K562 (cell line): Measurements from ENCODE around the gene ANKS1B. TPM values are rescaled to one million over a fixed set of nuclear protein-coding genes. Genes with fewer than 3 reads are reported as not detected.

Experiments
- ATAC-seq: fragments of 200-7000 bp; cut with Tn5 transposase; 3 replicates; pipeline ENCODE4 v1.9.1; 2020; ENCODE audit warnings: moderate library complexity
- BruUV-seq: library from RNA; stranded (reverse); fragments of 400-500 nt; replicated peaks from 2 replicates; lab custom pipeline; 2021; lab: Mats Ljungman, UMichigan
- CTCF ChIA-PET: fragments of 300-600 bp; formaldehyde crosslinking; extraction: SDS; loops from one replicate; lab custom pipeline; 2021; ENCODE audit warnings: low intra/inter-chr PET ratio; lab: Yijun Ruan, JAX
- POLR2A ChIA-PET: fragments of 300-600, 350-650 bp; sonication (Branson Sonifier 250); formaldehyde crosslinking; extraction: SDS; loops from one replicate; lab custom pipeline; 2021; ENCODE audit warnings: antibody characterized with exemption, inconsistent platforms; lab: Yijun Ruan, JAX
- DNase-seq, 4 experiments: peaks; one replicate each; pipeline versions ENCODE4 v3.0.0 to v3.0.0-alpha.2; 2011 to 2018; ENCODE audit warnings: low spot score in 3 of 4, mixed read lengths in 3 of 4; ENCODE audit errors: extremely low read depth in 1 of 4
- FAIRE-seq: peaks from 2 replicates; lab custom pipeline; 2011; peaks lifted over from hg19 to GRCh38; lab: Jason Lieb, UNC
- H2AFZ ChIP-seq: 2 replicates; pipeline ENCODE4 v1.6.0; 2011; ENCODE audit warnings: low read depth, low read length, control low read depth, inconsistent platforms
- H3K27ac ChIP-seq: fragments of 200-600 bp; 3 replicates; pipeline ENCODE4 v1.8.0; 2011; ENCODE audit warnings: low read depth, mild to moderate bottlenecking, control low read depth, inconsistent platforms, low read length, moderate library complexity, mixed read lengths; ENCODE audit errors: extremely low read depth
- H3K27me3 ChIP-seq, 2 experiments: fragments of 300-600 bp in 1 of 2; 2 replicates in 1 of 2; 3 replicates in 1 of 2; pipeline versions ENCODE4 v1.6.0 to v1.8.0; 2011; ENCODE audit warnings: inconsistent platforms in 2 of 2, low read length in 2 of 2, mild to moderate bottlenecking in 1 of 2, mixed read lengths in 1 of 2, moderate library complexity in 1 of 2; ENCODE audit not compliant: control insufficient read depth in 2 of 2, insufficient read depth in 2 of 2
- H3K36me3 ChIP-seq: fragments of 300-600 bp; 3 replicates; pipeline ENCODE4 v1.8.0; 2011; ENCODE audit warnings: mild to moderate bottlenecking, low read length, inconsistent platforms; ENCODE audit not compliant: control insufficient read depth, insufficient read depth
- H3K4me1 ChIP-seq, 2 experiments: fragments of 200-600 bp in 1 of 2; replicated peaks in 1 of 2; 2 replicates in 1 of 2; 3 replicates in 1 of 2; pipeline versions ENCODE4 v1.5.1 to v1.8.0; 2011; ENCODE audit warnings: inconsistent platforms in 2 of 2, low read length in 2 of 2, mild to moderate bottlenecking in 1 of 2, mixed read lengths in 1 of 2, moderate library complexity in 1 of 2; ENCODE audit not compliant: control insufficient read depth in 2 of 2, insufficient read depth in 2 of 2
- H3K4me2 ChIP-seq: 2 replicates; pipeline ENCODE4 v1.6.1; 2011; ENCODE audit warnings: low read length, control low read depth, inconsistent platforms, mixed read lengths; ENCODE audit not compliant: insufficient read depth
- H3K4me3 ChIP-seq: fragments of 200-600 bp; sonication (generic), shearing (Covaris generic); 2 replicates; pipeline ENCODE4 v1.5.1; 2016; ENCODE audit warnings: control low read depth, inconsistent platforms
- H3K79me2 ChIP-seq: fragments of 200-600 bp; 3 replicates; pipeline ENCODE4 v1.8.0; 2011; ENCODE audit warnings: low read length, inconsistent platforms; ENCODE audit not compliant: control insufficient read depth, insufficient read depth
- H3K9ac ChIP-seq, 2 experiments: 2 replicates each; pipeline versions ENCODE4 v1.6.0 to v1.6.1; 2011; ENCODE audit warnings: low read depth in 2 of 2, low read length in 2 of 2, control low read depth in 1 of 2, inconsistent platforms in 1 of 2, mild to moderate bottlenecking in 1 of 2, mixed read lengths in 1 of 2; ENCODE audit not compliant: insufficient read depth in 1 of 2
- H3K9me1 ChIP-seq: one replicate; pipeline ENCODE4 v1.6.0; 2011; ENCODE audit warnings: inconsistent platforms, mild to moderate bottlenecking, low read length, moderate library complexity; ENCODE audit not compliant: control insufficient read depth, insufficient read depth
- H3K9me3 ChIP-seq: replicated peaks from 2 replicates; pipeline ENCODE4 v1.5.1; 2011; ENCODE audit warnings: low read depth, low read length, inconsistent platforms; ENCODE audit not compliant: control insufficient read depth, insufficient read depth
- H4K20me1 ChIP-seq: replicated peaks from 2 replicates; pipeline ENCODE4 v1.6.1; 2011; ENCODE audit warnings: low read length, inconsistent platforms, mixed read lengths; ENCODE audit not compliant: control insufficient read depth, insufficient read depth
- AFF1 ChIP-seq, 2 experiments: fragments of 450-650 bp; IDR thresholded peaks; 2 replicates each; pipeline ENCODE4 v1.6.1; 2018; ENCODE audit warnings: mild to moderate bottlenecking in 2 of 2, low read depth in 1 of 2; ENCODE audit not compliant: partially characterized antibody in 2 of 2
- ETS2 ChIP-seq: IDR thresholded peaks from 2 replicates; pipeline ENCODE4 v1.6.1; 2016; ENCODE audit warnings: borderline replicate concordance, missing genetic modification characterization, mild to moderate bottlenecking, moderate library complexity, missing compliant biosample characterization; ENCODE audit not compliant: poor library complexity, severe bottlenecking
- FUS ChIP-seq: fragments of 200-400 bp; formaldehyde crosslinking; optimal IDR thresholded peaks from 2 replicates; pipeline ENCODE3; 2017; ENCODE audit warnings: low read depth, low read length
- HCFC1 ChIP-seq: IDR thresholded peaks from 2 replicates; pipeline ENCODE4 v1.6.1; 2012; ENCODE audit warnings: low read depth, low read length, improper control_type of control experiment
- HNRNPL ChIP-seq: fragments of 200-400 bp; formaldehyde crosslinking; IDR thresholded peaks from 2 replicates; pipeline ENCODE4 v1.6.1; 2017; ENCODE audit warnings: low read depth, mild to moderate bottlenecking, low read length
- NFATC3 ChIP-seq: fragments of 450-650 bp; IDR thresholded peaks from 2 replicates; pipeline ENCODE4 v1.6.1; 2017; ENCODE audit warnings: mild to moderate bottlenecking
- NRF1 ChIP-seq, 2 experiments: fragments of 450-650 bp; IDR thresholded peaks in 1 of 2; conservative IDR thresholded peaks in 1 of 2; 2 replicates each; pipeline ENCODE4 v1.6.1; 2014; ENCODE audit warnings: mild to moderate bottlenecking in 2 of 2
- POLR2H ChIP-seq: IDR thresholded peaks from 2 replicates; pipeline ENCODE4 v1.6.1; 2016; ENCODE audit warnings: missing genetic modification characterization, low read depth, mild to moderate bottlenecking, control low read depth, missing compliant biosample characterization, moderate library complexity
- SPI1 ChIP-seq: IDR thresholded peaks from 2 replicates; pipeline ENCODE4 v1.6.1; 2011; ENCODE audit warnings: low read depth, low read length, control low read depth, borderline replicate concordance
- STAG1 ChIP-seq: sonication (generic); formaldehyde crosslinking; IDR thresholded peaks from 2 replicates; pipeline ENCODE4 v1.5.0; 2020; ENCODE audit warnings: missing genetic modification reagents, borderline replicate concordance
- TEAD1 ChIP-seq, 2 experiments: fragments of 450-650 bp in 1 of 2; sonication (generic) in 1 of 2; formaldehyde crosslinking; IDR thresholded peaks; 2 replicates each; pipeline versions ENCODE4 v1.4.0 to v1.8.0; 2020 to 2022; ENCODE audit warnings: mild to moderate bottlenecking in 2 of 2, missing genetic modification reagents in 1 of 2
- THRAP3 ChIP-seq: fragments of 450-650 bp; IDR thresholded peaks from 2 replicates; pipeline ENCODE4 v1.6.1; 2016; ENCODE audit warnings: mild to moderate bottlenecking, inconsistent platforms, borderline replicate concordance
- ZNF668 ChIP-seq: fragments of 250-450 bp; sonication (Bioruptor Pico); IDR thresholded peaks from 2 replicates; pipeline ENCODE4 v1.8.0; 2022; ENCODE audit warnings: mild to moderate bottlenecking, inconsistent platforms
- ZNF696 ChIP-seq: fragments of 250-450 bp; sonication (Bioruptor Pico); conservative IDR thresholded peaks from 2 replicates; pipeline ENCODE4 v1.4.0; 2020; ENCODE audit warnings: mild to moderate bottlenecking, moderate library complexity
- WGBS: fragments of 100-300 bp; shearing (Covaris generic); methylation state at CpG from one replicate; pipeline ENCODE4 v1.1.6; 2016; ENCODE audit warnings: low coverage, mixed read lengths; ENCODE audit not compliant: insufficient coverage; ENCODE audit errors: missing lambda C conversion rate; 5-methylcytosine and 5-hydroxymethylcytosine counted together
- in situ Hi-C: fragments of 300-500 bp; cut with MboI; formaldehyde crosslinking; loops from 4 replicates; pipeline ENCODE4 v1.15.0; 2018; ENCODE audit warnings: inconsistent platforms, mixed read lengths
- intact Hi-C: fragments of 100-400 bp; cut with micrococcal nuclease; formaldehyde crosslinking; loops from 2 replicates; pipeline ENCODE4 v1.14.2; 2022
- polyA plus RNA-seq, 8 experiments: library from polyadenylated mRNA; depleted of rRNA in 4 of 8; stranded (reverse) in 5 of 8; unstranded in 3 of 8; fragments of >200 nt; fragmentation: Nextera tagmentation in 2 of 8; fragmentation: Illumina TruSeq in 1 of 8; extraction: Ambion mirVana in 2 of 8; extraction: Trizol in 1 of 8; gene quantifications; 2 replicates each; pipeline versions ENCODE4 v1.2.1 to v1.2.3, GENCODE V29; 2011 to 2014; ENCODE audit warnings: inconsistent platforms in 1 of 8, missing spikeins in 1 of 8
- total RNA-seq, 7 experiments: library from RNA; depleted of rRNA in 6 of 7; stranded (reverse); fragments of >200 nt in 6 of 7; fragmentation: Illumina TruSeq in 2 of 7; extraction: Trizol in 2 of 7; gene quantifications; 2 replicates each; pipeline versions ENCODE4 v1.2.1 to v1.2.3, GENCODE V29; 2011 to 2021; ENCODE audit warnings: low replicate concordance in 1 of 7

ANKS1B gene
- total and polyA plus RNA-seq, 9 of the 15 experiments (the other 6 are each of a cell fraction or from before 2014, with no cell fraction given): 0.04 to 0.47 (median 0.28) TPM; not detected in 4

- H3K9me3 ChIP-seq: no peaks in the 10 kb centered on the region; the same call in 1 of the 2 replicates
- TF ChIP-seq ZNF696 (no peak), SPI1 (peak; percentile 53; the same call in 1 of the 2 replicates)
- H4K20me1 ChIP-seq: no peaks in the 10 kb centered on the region
- no peaks in the 10 kb centered on the region for H3K36me3 ChIP-seq
- no peaks in the 10 kb centered on the region for H3K9me1 ChIP-seq
- WGBS: 0% methylated on average over 2 of the region's 2 CpGs
- H3K27ac ChIP-seq: no peak overlapping the region
- no peak overlapping the region for H2AFZ ChIP-seq
- no peaks in the 10 kb centered on the region for H3K79me2 ChIP-seq
- ChIA-PET CTCF (no interaction called here), POLR2A (no interaction called here)
- intact Hi-C loops: no loop called here
- H3K27me3 ChIP-seq: no peaks in the 10 kb centered on the region
- no peak for DNase-seq
- no peak overlapping the region for H3K4me2 ChIP-seq
- BruUV-seq: no TSS peak
- H3K9ac ChIP-seq: no peak overlapping the region
- no peak for ATAC-seq
- H3K4me1 ChIP-seq: no peaks in the 10 kb centered on the region
- no peak overlapping the region for H3K4me3 ChIP-seq
- in situ Hi-C loops: no loop called here
- FAIRE-seq: no peak
Measured at GRCh38 chr12:99644629-99645028, 340.1 kb downstream of the ANKS1B start.

DNA sequence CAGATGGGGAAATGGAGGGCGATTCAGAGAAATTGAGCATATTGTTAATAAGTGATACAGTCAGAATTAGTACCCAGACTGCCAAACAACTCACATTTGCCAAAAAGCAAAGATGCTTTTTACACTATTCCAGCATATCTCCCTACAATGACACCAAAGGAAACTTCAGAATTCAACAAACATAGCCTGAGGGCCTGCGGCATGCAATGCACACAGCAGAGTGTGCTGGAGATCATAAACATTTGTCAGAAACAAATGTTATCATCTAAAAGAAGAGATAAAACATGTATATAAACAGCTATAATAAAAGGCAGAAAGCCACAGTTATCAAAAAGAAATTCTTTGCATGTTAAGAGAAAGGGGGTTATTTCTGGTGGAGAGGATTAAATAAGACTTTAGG, 357.3 kb downstream of the ANKS1B start:
- 0% methylated on average over 2 of the region's 2 CpGs for WGBS
- Histone ChIP-seq H3K79me2 (no peaks in the 10 kb centered on the region), H3K27me3 (no peaks in the 10 kb centered on the region), H3K4me2 (no peak overlapping the region), H3K9me3 (no peaks in the 10 kb centered on the region), H3K36me3 (no peaks in the 10 kb centered on the region), H3K4me1 (no peaks in the 10 kb centered on the region), H3K9ac (no peak overlapping the region), H3K4me3 (no peak overlapping the region), H3K27ac (no peak overlapping the region), H3K9me1 (no peaks in the 10 kb centered on the region), H2AFZ (no peak overlapping the region), H4K20me1 (no peaks in the 10 kb centered on the region)
- in situ Hi-C loops: no loop called here
- POLR2A ChIA-PET: no interaction called here
- FAIRE-seq (no peak), DNase-seq (no peak), ATAC-seq (no peak)
- CTCF ChIA-PET: no interaction called here
- BruUV-seq: no TSS peak
- intact Hi-C loops: no loop called here
- no peak for TF ChIP-seq THRAP3
- TF ChIP-seq FUS: no peak
- no peak for TF ChIP-seq HCFC1
- no peak for TF ChIP-seq AFF1 (IDR thresholded peaks at IDR 0.05; ENCODE audit: low read depth in 1 of 2, partially characterized antibody in 2 of 2)
- TF ChIP-seq NRF1 (conservative IDR thresholded peaks at IDR 0.05 in 1 of 2, IDR thresholded peaks at IDR 0.05 in 1 of 2): no peak
- no peak for TF ChIP-seq HNRNPL
- TF ChIP-seq STAG1 (CRISPR knock-in tag): no peak
- no peak for TF ChIP-seq ETS2 (tag)
- TF ChIP-seq POLR2H (tag): no peak
- no peak for TF ChIP-seq TEAD1 (CRISPR knock-in tag; IDR thresholded peaks at IDR 0.05)
- TF ChIP-seq NFATC3: no peak
- no peak for TF ChIP-seq ZNF668 (CRISPR knock-in tag)
